DND-41 (cell line): Measurements from ENCODE around the gene STPG4.

Experiments used
- ATAC-seq: fragments of 200-7000 bp; cut with Tn5 transposase; 3 replicates; pipeline ENCODE4 v1.9.1; 2021; ENCODE audit warnings: low read depth; ENCODE audit not compliant: insufficient read depth
- DNase-seq: peaks from one replicate; pipeline ENCODE4 v3.0.0-alpha.2; 2020
- H2AFZ ChIP-seq: 2 replicates; pipeline ENCODE4 v1.6.0; 2012; ENCODE audit warnings: low read depth, low read length
- H3K27ac ChIP-seq: 2 replicates; pipeline ENCODE4 v1.5.1; 2012; ENCODE audit warnings: low read length, inconsistent platforms
- H3K27me3 ChIP-seq: fragments of 200-600 bp; sonication (generic); 2 replicates; pipeline ENCODE4 v1.6.0; 2012; ENCODE audit warnings: low read length, mild to moderate bottlenecking, inconsistent platforms; ENCODE audit not compliant: insufficient read depth, poor library complexity
- H3K36me3 ChIP-seq: 2 replicates; pipeline ENCODE4 v1.5.1; 2012; ENCODE audit warnings: low read length, inconsistent platforms; ENCODE audit not compliant: insufficient read depth
- H3K4me1 ChIP-seq: 2 replicates; pipeline ENCODE4 v1.5.1; 2012; ENCODE audit warnings: mild to moderate bottlenecking, low read length; ENCODE audit not compliant: insufficient read depth
- H3K4me2 ChIP-seq: 2 replicates; pipeline ENCODE4 v1.6.0; 2012; ENCODE audit warnings: mild to moderate bottlenecking, moderate library complexity, low read length, inconsistent platforms; ENCODE audit not compliant: insufficient read depth
- H3K4me3 ChIP-seq, 2 experiments: fragments of 200-600 bp in 1 of 2; shearing (Covaris generic) in 1 of 2; 2 replicates each; pipeline ENCODE4 v1.5.1; 2012 to 2016; ENCODE audit warnings: inconsistent platforms in 2 of 2, low read length in 2 of 2, mild to moderate bottlenecking in 2 of 2, low read depth in 1 of 2, moderate library complexity in 1 of 2
- H3K79me2 ChIP-seq: 2 replicates; pipeline ENCODE4 v1.6.0; 2012; ENCODE audit warnings: low read length, inconsistent platforms; ENCODE audit not compliant: insufficient read depth
- H3K9ac ChIP-seq: 2 replicates; pipeline ENCODE4 v1.6.0; 2012; ENCODE audit warnings: low read depth, mild to moderate bottlenecking, inconsistent platforms, low read length, moderate library complexity
- H3K9me3 ChIP-seq: 2 replicates; pipeline ENCODE4 v1.5.1; 2012; ENCODE audit warnings: low read length, moderate library complexity, mild to moderate bottlenecking, inconsistent platforms; ENCODE audit not compliant: insufficient read depth, severe bottlenecking
- H4K20me1 ChIP-seq: 2 replicates; pipeline ENCODE4 v1.6.0; 2012; ENCODE audit warnings: low read length; ENCODE audit not compliant: insufficient read depth
- CTCF ChIP-seq: IDR thresholded peaks from 2 replicates; pipeline ENCODE4 v1.5.1; 2012; ENCODE audit warnings: borderline replicate concordance, low read length, moderate library complexity, mild to moderate bottlenecking; ENCODE audit not compliant: poor library complexity, severe bottlenecking; ENCODE audit errors: extremely low read depth
- EZH2 ChIP-seq: IDR thresholded peaks from 3 replicates; pipeline ENCODE4 v1.6.1; 2012; ENCODE audit warnings: borderline replicate concordance, low read depth, mild to moderate bottlenecking, moderate library complexity, low read length, inconsistent platforms; ENCODE audit not compliant: severe bottlenecking

The STPG4 gene

GRCh38 chr2:47095349-47096020 is 59.6 kb downstream of the STPG4 start:
- no peak overlapping the region for H2AFZ ChIP-seq
- H3K79me2 ChIP-seq, result no peaks in the 10 kb centered on the region
- ATAC-seq, result no peak
- H3K9ac ChIP-seq, result no peak overlapping the region
- H3K9me3 ChIP-seq, result no peaks in the 10 kb centered on the region
- H3K4me2 ChIP-seq, result no peak overlapping the region
- H4K20me1 ChIP-seq, result no peaks in the 10 kb centered on the region
- DNase-seq, result no peak
- H3K27me3 ChIP-seq, result no peaks in the 10 kb centered on the region
- H3K4me1 ChIP-seq, result no peaks in the 10 kb centered on the region
- TF ChIP-seq EZH2, result no peak
- TF ChIP-seq CTCF, result no peak
- H3K36me3 ChIP-seq, result no peaks in the 10 kb centered on the region
- H3K27ac ChIP-seq, result no peak overlapping the region
- no peak overlapping the region for H3K4me3 ChIP-seq

- H3K27me3 ChIP-seq, result no peaks in the 10 kb centered on the region
- H3K4me3 ChIP-seq, result no peak overlapping the region
- H3K9ac ChIP-seq, result no peak overlapping the region
- H3K36me3 ChIP-seq, result no peaks in the 10 kb centered on the region
- no peaks in the 10 kb centered on the region for H3K4me1 ChIP-seq
- DNase-seq (no peak), ATAC-seq (no peak)
- no peak overlapping the region for H2AFZ ChIP-seq
- no peak overlapping the region for H3K27ac ChIP-seq
- no peaks in the 10 kb centered on the region for H3K9me3 ChIP-seq
- H3K4me2 ChIP-seq, result no peak overlapping the region
- no peaks in the 10 kb centered on the region for H4K20me1 ChIP-seq
- TF ChIP-seq EZH2, result no peak
- no peak for TF ChIP-seq CTCF
- H3K79me2 ChIP-seq, result no peaks in the 10 kb centered on the region
Measured at GRCh38 chr2:47094511-47095142, 60.5 kb downstream of the STPG4 start.

GRCh38 chr2:47093626-47094025 is 61.5 kb downstream of the STPG4 start:
- DNase-seq (no peak), ATAC-seq (no peak)
- H4K20me1 ChIP-seq, result no peaks in the 10 kb centered on the region
- H3K9ac ChIP-seq, result no peak overlapping the region
- no peak overlapping the region for H3K27ac ChIP-seq
- no peak overlapping the region for H2AFZ ChIP-seq
- TF ChIP-seq EZH2, result no peak
- TF ChIP-seq CTCF, result no peak
- no peaks in the 10 kb centered on the region for H3K9me3 ChIP-seq
- no peaks in the 10 kb centered on the region for H3K36me3 ChIP-seq
- H3K79me2 ChIP-seq, result no peaks in the 10 kb centered on the region
- H3K27me3 ChIP-seq, result no peaks in the 10 kb centered on the region
- H3K4me2 ChIP-seq, result no peak overlapping the region
- no peaks in the 10 kb centered on the region for H3K4me1 ChIP-seq
- H3K4me3 ChIP-seq, result no peak overlapping the region
